HG02852 (cell line): ENCODE measurements around the gene LYRM4.
A peak's percentile ranks its signal among the peaks of the same experiment; 100 is the strongest.
"Not testable (repeated sequence)": the region's sequence is repeated elsewhere in the genome, so short reads cannot be mapped to it uniquely, and the experiment has no call there.

Experiments
- ATAC-seq: cut with Tn5 transposase; IDR thresholded peaks from one replicate; pipeline ENCODE4 v1.9.1; 2021; ENCODE audit warnings: mild to moderate bottlenecking, moderate library complexity; ENCODE audit not compliant: unreplicated experiment

The LYRM4 gene

DNA sequence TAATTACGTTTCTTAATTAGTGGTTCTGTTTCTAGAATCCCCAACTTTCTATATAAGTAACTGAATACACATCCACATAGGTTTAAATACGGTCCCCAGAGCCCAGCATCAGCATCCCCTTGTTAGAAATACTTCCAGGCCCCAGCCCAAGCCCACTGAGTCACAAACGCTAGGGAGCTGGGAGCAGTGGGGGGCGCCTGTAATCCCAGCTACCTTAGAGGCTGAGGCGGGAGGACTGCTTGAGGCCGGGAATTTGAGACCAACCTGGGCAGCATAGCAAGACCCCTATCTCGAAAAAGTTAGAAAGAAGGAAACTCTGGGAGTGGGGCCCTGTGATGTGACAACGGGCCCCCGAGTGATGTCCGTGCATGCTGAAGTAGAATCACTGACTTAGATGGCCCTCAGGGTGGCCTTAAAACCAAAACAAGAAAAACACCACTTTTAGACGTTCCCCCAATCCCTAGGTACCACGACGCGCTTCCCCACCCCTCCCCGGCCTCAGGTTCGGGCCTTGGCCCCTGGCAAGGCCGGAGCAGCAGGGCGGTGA, 176.9 kb downstream of the LYRM4 start:
- ATAC-seq, result no peak

DNA sequence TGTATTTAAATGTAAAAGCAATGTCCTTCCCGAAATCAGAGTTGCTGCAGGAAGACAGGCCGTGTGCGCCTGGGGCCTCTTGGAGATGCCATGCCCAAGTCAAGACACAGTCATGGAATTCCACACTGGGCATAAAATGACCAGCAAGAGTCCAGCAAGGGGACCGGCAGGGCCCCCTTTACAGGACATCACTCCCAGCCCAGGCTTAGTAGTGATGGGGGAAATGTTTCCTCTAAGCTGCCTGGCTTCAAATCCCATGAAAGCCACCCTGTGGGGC, 177.5 kb downstream of the LYRM4 start:
- ATAC-seq, result no peak

DNA sequence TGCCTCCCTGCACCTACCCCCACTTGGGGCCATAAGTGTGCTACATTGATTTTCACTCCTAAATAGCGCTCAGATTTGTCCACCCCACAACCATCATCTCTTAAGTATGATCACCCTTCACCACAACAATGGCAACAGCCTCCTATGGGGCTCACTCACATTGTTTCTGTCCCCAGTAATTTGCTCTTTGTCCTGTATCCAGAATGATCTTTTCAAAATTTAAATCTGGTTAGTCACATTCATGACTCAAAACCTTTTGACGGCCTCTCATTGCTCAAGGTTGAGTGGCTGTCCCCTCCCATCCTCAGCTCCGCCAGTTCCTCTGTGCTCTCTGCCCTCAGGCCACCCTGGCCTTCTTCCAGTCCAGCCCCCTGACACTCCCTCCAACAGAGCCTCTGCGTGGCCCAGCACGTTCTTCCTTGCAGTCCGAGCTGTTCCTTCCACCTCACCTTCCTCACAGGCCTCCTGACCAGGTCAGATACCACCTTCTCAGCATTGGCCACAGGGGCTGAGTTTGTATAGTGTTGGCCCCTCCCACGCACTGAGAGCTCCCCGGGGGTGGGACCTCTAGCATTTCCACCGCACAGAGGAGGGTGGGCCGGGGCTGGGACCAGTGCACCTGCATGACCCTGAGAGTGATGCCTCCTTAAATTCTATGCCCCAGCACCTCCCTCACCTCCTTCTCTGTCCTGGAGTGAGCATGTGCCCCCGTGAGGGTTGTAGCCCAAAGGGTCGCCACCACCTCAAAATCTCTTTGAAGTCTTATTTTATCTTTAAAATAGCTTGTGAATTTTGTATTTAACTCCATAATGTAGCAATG, 178.1 kb downstream of the LYRM4 start:
- no peak for ATAC-seq

GRCh38 chr6:5081955-5082354, 178.8 kb downstream of the LYRM4 start:
- no peak for ATAC-seq

- ATAC-seq, result no peak
Observed at GRCh38 chr6:5081182-5081581, 179.6 kb downstream of the LYRM4 start.

DNA sequence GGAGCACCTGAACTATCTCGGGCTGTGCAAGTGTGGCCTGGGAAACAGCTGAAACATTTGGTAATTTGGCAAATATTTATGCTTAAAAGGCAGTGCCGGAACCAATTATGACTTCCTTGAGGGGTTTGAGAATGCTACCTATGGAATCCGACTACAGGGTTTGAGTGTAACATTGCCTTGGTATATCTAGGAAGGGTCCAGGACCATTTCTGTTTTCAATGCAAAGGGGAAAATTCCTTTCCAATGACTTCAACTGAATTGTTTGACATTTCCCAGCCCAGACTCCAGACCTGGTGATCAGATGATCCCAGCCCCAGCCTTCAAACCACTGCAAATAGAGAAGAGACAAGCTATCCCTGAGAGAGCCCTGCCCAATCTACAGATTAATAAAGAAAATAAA, 180.2 kb downstream of the LYRM4 start:
- ATAC-seq, result no peak

DNA sequence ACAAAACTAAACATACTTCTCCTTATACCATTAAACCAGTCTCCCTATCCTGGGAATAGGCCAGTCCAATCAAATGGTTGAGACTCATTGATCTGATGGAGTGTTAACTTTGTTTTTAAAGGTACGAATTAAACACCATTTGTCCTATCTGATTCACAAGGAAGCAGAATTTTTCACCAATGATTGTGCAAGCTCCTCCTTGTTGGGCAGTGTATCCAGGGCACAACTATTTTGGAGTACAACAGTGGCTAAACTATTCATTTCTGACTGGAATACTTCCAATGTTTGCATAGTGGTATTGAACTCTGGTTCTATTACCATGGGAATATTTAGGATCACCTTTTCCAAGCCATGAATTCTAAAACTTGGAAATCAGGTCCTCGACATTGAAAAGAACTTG, 181.1 kb downstream of the LYRM4 start:
- ATAC-seq, result no peak

DNA sequence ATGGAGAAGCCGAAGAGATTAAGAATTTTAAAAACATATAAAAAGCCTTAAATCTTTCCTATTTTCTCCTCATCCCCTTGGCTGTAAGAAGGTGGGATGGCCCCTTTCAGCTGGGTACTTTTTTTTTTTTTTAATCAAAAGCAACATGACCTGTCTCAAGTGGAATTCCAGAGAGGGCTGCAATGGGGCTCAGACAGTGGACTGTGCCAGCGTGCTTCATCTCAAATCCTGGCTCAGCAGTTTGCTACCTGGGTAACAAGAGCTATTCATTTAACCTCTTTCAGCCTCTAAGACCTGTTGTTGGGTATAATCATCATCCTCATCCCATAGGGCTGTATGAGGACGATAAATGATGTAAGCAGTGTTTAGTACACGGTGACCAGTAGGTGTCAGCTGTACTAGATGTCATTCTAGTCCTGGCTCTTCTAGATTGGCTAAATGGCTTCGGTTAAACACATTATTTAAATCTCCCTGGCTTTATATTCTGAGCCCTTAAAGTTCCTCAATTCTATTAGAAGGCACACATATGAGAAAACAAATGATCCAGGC, 182.6 kb downstream of the LYRM4 start:
- ATAC-seq, result peak; percentile 55

GRCh38 chr6:5076931-5077330, 183.8 kb downstream of the LYRM4 start:
- no peak for ATAC-seq

GRCh38 chr6:5073992-5074391, 186.8 kb downstream of the LYRM4 start:
- ATAC-seq, result no peak

DNA sequence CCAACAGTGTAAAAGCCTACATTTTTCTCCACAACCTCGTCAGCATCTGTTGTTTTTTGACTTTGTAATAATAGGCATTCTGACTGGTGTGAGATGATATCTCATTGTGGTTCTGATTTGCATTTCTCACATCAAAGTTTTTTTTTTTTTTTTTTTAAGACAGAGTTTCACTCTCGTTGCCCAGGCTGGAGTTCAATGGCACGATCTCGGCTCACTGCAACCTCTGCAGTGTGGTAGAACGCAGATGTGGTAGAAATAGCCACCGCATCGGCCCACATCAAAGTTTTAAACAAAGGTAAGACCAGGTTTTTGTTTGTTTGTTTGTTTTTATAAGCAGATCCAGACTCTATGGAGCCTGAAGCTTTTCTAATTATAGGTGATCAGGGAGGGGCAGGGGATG, 188.3 kb downstream of the LYRM4 start:
- no peak for ATAC-seq

- ATAC-seq, result no peak
Observed at GRCh38 chr6:5071216-5071615, 189.5 kb downstream of the LYRM4 start.

DNA sequence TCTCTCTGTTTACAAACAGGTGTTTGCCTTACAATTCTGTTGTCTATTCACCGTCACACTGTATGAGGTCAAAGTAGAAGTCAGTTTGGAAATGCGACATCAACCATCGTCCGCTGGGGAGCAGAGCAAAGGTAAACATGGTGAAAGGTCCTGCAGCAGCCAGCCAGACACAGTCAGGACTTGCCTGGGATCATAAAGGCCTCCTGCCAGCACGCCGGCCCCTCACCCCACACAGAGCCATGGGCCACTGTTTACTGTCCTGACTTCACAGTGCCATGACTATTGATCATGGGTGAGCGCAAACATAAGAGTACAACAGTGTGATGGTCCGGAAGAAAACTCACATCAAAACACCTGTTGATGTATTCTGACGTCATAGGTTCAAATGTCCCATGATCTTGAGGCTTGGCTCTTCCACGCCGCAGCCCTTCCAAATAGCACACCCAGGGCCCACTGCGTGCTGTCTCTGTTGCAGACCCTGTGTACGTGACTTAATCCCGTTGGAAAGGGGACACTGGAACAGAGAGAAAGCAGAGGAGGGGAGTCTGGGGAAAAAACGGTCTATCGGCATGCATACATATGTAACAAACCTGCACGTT, 192.5 kb downstream of the LYRM4 start:
- no peak for ATAC-seq

GRCh38 chr6:5067305-5067704, 193.4 kb downstream of the LYRM4 start:
- ATAC-seq, result no peak

DNA sequence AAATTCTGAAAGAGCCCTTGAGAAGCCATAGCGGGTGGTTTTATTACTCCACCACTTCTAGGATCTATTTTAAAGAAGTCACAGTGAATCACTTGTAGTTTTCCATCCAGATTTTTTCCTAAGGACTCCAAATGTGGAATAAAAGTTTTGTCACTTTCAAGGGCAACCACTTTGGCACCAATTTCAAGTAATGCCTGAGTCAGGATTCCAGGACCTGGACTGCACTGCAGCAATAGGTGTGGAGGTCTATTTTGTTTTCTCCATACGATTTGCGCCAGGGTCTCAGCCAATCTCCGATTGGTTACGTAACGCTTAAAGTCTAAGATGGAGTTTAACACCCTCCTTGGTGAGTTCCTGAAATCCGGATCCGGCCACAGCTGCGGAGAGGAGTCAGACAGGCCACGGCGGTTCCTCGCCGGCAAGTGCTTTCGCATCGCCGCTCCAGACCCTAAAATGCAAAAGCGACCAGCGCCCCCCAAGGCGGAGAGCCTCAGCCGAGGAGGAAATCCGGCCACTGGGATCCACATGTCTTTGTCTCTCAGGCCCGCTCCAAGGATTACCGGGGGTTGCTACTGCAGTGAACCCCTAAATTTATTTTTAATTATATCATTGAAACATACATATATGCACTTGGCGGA, 194.2 kb downstream of the LYRM4 start:
- ATAC-seq, result no peak

DNA sequence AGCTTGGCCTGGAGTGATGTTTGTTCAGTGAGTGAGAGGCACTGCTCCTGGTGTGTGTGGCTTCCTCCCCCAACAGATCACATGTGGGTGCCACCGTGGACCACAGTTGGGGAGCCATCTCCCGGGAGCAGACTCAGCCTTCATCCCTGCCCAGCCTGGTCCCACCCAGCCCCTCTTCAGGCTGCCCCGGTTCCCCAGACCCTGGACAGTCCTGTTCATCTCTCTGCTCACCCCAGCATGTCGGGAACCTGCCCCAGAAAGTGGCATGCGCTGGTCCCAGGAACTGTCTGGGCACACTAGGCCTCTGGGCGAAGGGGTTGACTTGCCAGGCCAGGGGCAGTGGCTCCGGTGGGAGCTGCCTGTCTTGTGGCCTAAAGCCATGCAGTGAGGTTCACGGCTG, 197.1 kb downstream of the LYRM4 start:
- ATAC-seq, result no peak

DNA sequence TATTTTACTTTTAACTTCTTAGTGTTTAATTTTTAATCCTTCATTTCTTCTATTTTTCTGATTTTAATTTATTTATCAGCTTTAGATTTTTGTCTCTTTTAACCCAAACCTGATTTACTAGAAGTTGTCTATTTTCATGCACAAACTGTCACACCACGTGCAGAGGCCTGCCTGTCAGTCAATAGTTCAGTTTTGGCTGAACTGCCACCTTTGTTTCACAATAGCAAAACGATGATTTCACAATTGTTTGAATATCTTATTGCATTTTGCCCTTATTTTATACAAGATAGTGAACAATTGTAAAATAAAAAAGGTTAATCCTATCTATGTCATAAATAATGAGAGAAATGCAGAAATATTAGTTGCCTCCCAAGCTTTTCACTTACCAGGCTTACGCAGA, 199.6 kb downstream of the LYRM4 start:
- ATAC-seq, result no peak

- not testable (repeated sequence) for ATAC-seq
Observed at GRCh38 chr6:5060439-5060838, 200.3 kb downstream of the LYRM4 start.

DNA sequence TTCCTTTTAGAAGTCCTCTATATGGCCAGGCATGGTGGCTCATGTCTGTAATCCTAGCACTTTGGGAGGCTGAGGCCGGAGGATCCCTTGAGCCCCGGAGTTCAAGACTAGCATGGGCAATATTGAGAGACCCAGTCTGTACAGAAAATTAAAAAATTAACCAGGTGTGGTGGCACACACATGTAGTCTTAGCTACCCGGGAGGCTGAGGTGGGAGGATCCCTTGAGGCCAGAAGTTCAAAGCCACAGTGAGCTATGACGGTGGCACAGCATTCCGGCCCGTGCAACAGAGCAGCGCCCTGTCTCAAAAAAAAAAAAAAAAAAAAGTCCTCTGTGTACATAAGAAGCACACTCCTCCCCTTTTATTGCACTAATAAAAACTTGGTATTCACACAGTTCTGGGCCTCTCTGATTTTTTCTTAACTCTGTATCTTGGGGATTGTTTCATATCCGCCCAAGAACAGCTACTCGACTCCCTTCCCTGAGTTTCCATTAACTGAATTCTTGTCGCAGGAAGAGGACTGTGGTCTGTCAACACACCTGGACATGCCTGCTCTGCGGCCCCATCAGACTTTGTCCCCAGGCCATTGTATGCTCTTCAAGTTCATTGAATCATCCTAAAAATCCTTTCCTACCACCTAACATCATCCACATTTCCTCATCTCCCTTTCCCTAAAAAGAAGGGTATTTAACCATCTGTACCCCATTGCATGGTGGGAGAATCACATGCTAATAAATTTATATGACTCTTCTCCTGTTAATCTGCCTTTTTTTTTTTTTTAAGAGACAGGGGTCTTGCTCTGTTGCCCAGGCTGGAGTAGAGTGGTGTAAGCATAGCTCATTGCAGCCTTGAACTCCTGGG, 201.5 kb downstream of the LYRM4 start:
- no peak for ATAC-seq
